Mucosa of stomach (tissue), 1 donor: ENCODE data around the gene KDR.

Experiments used
- H3K27me3 ChIP-seq: one replicate; pipeline ENCODE4 v1.7.0; 2013; ENCODE audit warnings: mild to moderate bottlenecking, low read length; ENCODE audit not compliant: control insufficient read depth, insufficient read depth
- H3K36me3 ChIP-seq: one replicate; pipeline ENCODE4 v1.7.0; 2013; ENCODE audit warnings: low read length; ENCODE audit not compliant: control insufficient read depth, insufficient read depth
- H3K4me1 ChIP-seq: one replicate; pipeline ENCODE4 v1.7.0; 2013; ENCODE audit warnings: mild to moderate bottlenecking, low read length; ENCODE audit not compliant: control insufficient read depth, insufficient read depth
- H3K4me3 ChIP-seq: one replicate; pipeline ENCODE4 v1.7.0; 2013; ENCODE audit warnings: low read length
- H3K9ac ChIP-seq: one replicate; pipeline ENCODE4 v1.7.0; 2013; ENCODE audit warnings: mild to moderate bottlenecking, low read length, moderate library complexity
- H3K9me3 ChIP-seq: one replicate; pipeline ENCODE4 v1.7.0; 2013; ENCODE audit warnings: mild to moderate bottlenecking, low read length, moderate library complexity; ENCODE audit not compliant: control insufficient read depth
- donor health status: Pancreatic carcinoma.

The KDR gene

DNA sequence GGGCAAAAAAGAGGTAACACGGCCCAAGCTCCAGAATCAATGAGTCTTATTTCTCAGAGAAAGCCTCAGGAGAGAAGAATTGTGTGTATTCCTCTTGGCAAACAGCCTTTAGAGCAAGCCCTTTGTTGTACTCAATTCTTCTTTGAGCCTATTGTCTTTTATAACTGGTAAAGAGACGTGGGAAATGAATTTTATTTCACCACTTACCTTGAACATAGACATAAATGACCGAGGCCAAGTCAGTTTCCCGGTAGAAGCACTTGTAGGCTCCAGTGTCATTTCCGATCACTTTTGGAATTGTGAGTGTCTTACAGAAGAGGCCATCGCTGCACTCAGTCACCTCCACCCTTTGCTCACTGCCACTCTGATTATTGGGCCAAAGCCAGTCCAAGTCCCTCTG is 7.0 kb downstream of the KDR start:
- Histone ChIP-seq H3K27me3 (no peaks in the 10 kb centered on the region), H3K9ac (no peak overlapping the region), H3K4me3 (no peak overlapping the region), H3K9me3 (no peaks in the 10 kb centered on the region), H3K4me1 (no peaks in the 10 kb centered on the region), H3K36me3 (no peaks in the 10 kb centered on the region)

DNA sequence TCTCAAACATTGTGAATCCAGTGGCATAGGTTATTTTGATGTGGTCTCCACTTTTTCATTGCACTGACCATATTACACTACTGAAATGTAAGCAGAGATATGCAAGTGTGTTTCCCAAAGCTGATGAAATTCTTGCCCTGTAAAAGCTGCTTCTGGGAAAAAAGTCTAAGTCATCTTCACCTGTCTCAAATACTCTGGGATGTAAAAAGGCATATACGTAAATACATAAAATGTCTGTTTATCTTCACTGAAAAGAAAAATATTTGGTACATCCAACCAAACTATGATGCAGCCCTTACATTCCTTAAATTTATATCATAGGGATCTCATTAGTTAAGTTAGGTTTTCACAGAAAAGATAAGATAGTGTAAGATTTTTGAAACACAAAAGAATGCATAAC is 7.9 kb downstream of the KDR start:
- Histone ChIP-seq H3K4me3 (no peak overlapping the region), H3K27me3 (no peaks in the 10 kb centered on the region), H3K9me3 (no peaks in the 10 kb centered on the region), H3K4me1 (no peaks in the 10 kb centered on the region), H3K9ac (no peak overlapping the region), H3K36me3 (no peaks in the 10 kb centered on the region)

DNA sequence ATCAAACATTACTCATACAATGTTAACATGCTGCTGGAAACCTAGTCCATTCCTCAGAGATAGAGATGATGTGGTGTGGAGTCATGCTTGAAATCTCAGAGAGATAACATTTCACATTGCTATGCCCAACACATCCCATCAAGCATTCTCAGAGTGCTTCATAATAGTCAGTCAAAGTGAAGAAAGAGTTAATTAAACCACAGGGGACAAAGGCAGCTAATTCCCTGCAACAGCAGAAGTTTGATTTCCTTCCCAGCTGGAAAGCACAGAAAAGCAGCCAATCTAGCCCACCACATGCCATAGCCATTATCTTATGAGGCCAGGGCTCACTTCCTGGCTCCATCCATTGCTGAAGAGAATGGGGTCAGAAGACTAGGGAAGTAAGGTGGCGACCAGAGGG is 8.9 kb downstream of the KDR start:
- Histone ChIP-seq H3K36me3 (no peaks in the 10 kb centered on the region), H3K4me1 (no peaks in the 10 kb centered on the region), H3K9ac (no peak overlapping the region), H3K9me3 (no peaks in the 10 kb centered on the region), H3K4me3 (no peak overlapping the region), H3K27me3 (no peaks in the 10 kb centered on the region)

DNA sequence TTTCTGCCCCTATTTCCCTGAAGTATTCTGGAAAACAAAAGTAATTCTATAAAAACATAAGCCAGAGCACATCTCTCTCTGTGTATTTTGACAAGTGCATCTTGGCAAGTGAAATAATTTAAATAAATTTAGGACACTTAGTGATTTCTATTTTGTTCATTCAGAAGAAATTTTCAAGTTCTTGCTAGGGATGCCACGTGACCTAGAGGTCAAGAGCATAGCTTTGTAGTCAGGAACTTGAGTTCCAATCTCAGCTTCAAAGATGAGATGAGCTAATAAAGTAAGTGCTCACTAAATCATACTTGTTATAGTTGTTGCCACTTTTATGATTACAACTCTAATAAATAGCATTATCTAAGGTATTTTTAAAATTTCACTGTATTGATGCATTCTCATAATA is 13.8 kb downstream of the KDR start:
- no peaks in the 10 kb centered on the region for H3K4me1 ChIP-seq
- H3K9me3 ChIP-seq = no peaks in the 10 kb centered on the region
- no peaks in the 10 kb centered on the region for H3K36me3 ChIP-seq
- H3K4me3 ChIP-seq = no peak overlapping the region
- H3K9ac ChIP-seq = no peak overlapping the region
- H3K27me3 ChIP-seq = no peaks in the 10 kb centered on the region

DNA sequence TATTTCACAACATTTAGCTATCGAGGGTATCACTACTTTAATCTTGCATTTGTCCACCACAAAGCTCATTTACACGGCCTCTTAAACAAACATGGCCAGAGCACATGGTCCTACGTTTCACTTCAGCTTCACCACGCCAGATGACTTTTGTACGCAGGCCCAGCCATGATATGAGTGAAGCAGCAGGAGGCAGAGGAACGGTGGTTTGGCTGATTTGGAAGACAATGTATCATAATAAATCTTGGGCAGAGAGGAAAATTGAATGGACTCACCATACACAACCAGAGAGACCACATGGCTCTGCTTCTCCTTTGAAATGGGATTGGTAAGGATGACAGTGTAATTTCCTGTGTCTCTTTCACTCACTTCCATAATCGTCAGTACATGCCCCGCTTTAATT is 15.3 kb downstream of the KDR start:
- no peaks in the 10 kb centered on the region for H3K36me3 ChIP-seq
- no peak overlapping the region for H3K4me3 ChIP-seq
- H3K27me3 ChIP-seq = no peaks in the 10 kb centered on the region

DNA sequence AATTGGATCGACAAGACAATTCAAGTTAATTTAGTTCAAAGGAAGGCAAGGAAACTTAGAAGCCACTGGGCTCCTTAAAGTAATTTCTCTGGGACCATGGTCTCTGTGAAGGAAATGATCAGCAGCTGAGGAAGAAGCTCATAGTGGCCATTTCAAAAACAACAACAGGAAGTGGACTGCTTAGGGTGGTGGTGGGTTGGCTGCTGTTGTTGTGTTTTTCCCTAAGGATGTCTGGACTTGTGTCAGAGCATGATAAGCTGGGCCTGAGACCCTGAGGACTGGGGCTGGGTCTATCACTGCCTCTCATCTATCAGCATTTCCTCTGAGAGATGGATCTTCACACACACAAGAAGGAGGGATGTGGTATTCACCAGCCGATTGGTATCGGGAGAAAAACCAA is 18.3 kb downstream of the KDR start:
- no peaks in the 10 kb centered on the region for H3K36me3 ChIP-seq

More for the DNA sequence above, 15.3 kb downstream of the KDR start:
- Histone ChIP-seq H3K9me3 (no peaks in the 10 kb centered on the region), H3K9ac (no peak overlapping the region), H3K4me1 (no peaks in the 10 kb centered on the region)

DNA sequence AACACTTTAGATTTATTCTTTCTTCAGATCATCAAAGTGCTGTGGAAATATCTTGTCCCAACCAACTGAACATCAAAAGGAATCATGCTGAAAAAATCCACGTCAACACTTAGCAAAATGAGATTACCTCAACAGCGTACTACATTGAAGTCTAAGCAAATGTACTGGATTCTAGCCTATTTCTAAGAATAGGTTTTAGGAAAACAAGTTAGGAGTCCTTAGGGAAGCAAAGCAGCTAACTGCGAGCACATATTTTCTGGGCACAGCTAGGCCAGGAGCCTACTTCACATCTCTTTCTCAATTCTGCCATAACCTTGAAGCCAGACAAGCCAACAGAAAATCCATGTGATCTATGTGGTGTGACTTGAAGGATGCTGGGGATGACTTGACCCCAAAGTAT is 22.2 kb downstream of the KDR start:
- no peaks in the 10 kb centered on the region for H3K36me3 ChIP-seq
- no peaks in the 10 kb centered on the region for H3K4me1 ChIP-seq
- H3K9ac ChIP-seq = no peak overlapping the region
- H3K9me3 ChIP-seq = no peaks in the 10 kb centered on the region
- no peak overlapping the region for H3K4me3 ChIP-seq
- H3K27me3 ChIP-seq = no peaks in the 10 kb centered on the region

More for the DNA sequence above, 18.3 kb downstream of the KDR start:
- Histone ChIP-seq H3K4me3 (no peak overlapping the region), H3K9ac (no peak overlapping the region), H3K4me1 (no peaks in the 10 kb centered on the region), H3K27me3 (no peaks in the 10 kb centered on the region), H3K9me3 (no peaks in the 10 kb centered on the region)

DNA sequence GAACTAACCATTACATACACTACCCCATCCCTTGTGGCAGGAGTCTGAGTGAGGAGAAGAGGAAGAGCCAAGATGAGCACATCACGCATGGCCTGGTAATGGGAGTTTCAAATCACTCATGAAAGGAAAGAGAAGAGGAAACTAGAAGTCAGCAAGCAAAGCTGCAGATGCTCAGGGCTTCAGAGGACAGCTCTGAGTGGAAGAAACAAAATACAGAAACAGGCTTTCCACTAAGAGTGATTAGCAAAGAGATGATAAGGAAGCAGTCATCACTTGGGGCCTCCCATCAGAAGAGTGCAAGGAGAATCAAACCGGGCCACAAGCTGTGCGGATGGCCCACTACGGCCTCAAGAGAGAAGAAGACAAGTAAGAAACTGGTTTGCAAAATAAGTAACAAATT is 25.6 kb downstream of the KDR start:
- H3K9me3 ChIP-seq = no peaks in the 10 kb centered on the region
- no peaks in the 10 kb centered on the region for H3K36me3 ChIP-seq
- H3K4me1 ChIP-seq = no peaks in the 10 kb centered on the region

DNA sequence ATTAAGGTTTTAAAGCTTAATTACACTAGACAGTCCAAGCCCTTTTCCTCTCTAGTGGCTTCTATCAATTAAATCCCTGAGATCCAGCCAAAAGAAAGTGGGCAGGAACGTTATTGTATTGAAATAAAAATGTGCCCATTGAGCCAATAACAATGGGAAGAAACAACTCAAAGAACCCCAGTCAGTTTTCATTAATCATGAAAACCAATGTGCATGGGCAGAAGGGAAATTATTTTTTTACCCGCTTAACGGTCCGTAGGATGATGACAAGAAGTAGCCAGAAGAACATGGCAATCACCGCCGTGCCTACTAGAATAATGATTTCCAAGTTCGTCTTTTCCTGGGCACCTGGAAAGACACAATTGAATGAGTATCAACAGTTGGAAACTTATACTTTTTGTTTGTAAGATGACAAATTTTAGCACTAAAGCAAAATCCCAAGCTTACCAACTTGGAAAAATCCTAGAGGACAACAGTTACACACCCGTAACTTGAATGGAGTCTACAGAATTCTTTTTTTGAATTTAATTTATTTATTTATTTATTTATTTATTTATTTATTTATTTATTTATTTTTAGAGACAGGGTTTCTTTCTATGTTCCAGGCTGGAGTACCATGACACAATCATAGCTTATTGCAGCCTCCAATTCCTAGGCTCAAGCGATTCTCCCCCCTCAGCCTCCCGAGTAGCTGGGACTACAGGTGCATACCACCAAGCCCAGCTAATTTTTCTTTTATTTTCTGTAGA is 26.8 kb downstream of the KDR start:
- Histone ChIP-seq H3K4me1 (no peaks in the 10 kb centered on the region), H3K36me3 (no peaks in the 10 kb centered on the region), H3K27me3 (no peaks in the 10 kb centered on the region), H3K4me3 (no peak overlapping the region), H3K9ac (no peak overlapping the region), H3K9me3 (no peaks in the 10 kb centered on the region)

More for the DNA sequence above, 25.6 kb downstream of the KDR start:
- Histone ChIP-seq H3K27me3 (no peaks in the 10 kb centered on the region), H3K9ac (no peak overlapping the region), H3K4me3 (no peak overlapping the region)

DNA sequence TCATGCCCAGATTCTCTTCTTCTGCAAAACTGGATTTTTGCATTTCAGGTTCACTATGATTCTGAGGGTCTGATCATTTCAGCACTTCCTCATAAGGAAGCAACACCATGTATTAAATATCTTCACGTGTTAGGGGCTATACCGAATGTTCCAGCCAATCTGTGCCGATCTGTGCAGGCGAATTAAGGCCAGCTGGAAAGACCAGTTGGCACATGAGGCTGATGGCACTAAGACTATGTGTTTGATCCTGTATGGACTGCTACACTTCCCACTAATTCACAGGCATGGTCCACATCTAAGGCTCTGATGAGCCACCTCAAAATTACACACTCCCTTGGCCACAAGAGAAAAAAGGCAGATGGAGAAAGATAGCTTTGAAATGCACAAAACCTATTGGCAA is 28.8 kb downstream of the KDR start:
- H3K27me3 ChIP-seq = no peaks in the 10 kb centered on the region
- no peak overlapping the region for H3K4me3 ChIP-seq
- no peak overlapping the region for H3K9ac ChIP-seq
- no peaks in the 10 kb centered on the region for H3K4me1 ChIP-seq
- H3K36me3 ChIP-seq = no peaks in the 10 kb centered on the region
- no peaks in the 10 kb centered on the region for H3K9me3 ChIP-seq

DNA sequence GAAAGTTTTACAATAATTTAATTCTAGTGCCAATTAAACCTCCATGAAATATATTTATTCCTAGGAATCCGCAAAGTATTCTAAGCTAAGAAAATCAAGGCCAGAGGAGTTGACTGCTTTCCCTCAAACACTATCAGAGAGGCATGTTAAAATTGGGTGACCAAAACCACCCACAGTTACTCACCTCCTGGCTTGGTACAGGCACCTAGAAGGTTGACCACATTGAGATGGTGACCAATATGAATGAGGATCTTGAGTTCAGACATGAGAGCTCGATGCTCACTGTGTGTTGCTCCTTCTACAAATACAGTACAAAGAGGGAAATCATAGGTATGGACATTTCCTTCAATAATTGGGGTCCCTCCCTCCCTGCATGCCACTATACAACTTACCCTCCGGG is 29.4 kb downstream of the KDR start:
- Histone ChIP-seq H3K4me3 (no peak overlapping the region), H3K9me3 (no peaks in the 10 kb centered on the region), H3K36me3 (no peaks in the 10 kb centered on the region), H3K9ac (no peak overlapping the region), H3K27me3 (no peaks in the 10 kb centered on the region), H3K4me1 (no peaks in the 10 kb centered on the region)

DNA sequence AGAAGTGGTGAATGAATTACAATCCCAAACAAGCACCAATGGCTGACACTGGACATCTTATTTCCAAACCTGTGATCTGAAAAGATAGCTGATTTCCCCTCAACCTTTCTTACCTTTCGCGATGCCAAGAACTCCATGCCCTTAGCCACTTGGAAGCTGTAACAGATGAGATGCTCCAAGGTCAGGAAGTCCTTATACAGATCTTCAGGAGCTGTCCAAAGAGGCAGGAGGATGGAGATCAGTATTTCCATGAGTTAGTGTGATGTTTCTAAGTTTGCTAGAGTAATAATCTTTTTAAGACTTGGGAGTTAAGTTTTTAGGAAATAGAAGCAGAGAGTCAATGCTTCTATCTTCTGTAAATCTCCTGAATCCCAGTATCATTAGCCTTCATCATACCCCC is 32.9 kb downstream of the KDR start:
- Histone ChIP-seq H3K9me3 (no peaks in the 10 kb centered on the region), H3K36me3 (no peaks in the 10 kb centered on the region), H3K4me3 (no peak overlapping the region), H3K9ac (no peak overlapping the region), H3K27me3 (no peaks in the 10 kb centered on the region), H3K4me1 (no peaks in the 10 kb centered on the region)

DNA sequence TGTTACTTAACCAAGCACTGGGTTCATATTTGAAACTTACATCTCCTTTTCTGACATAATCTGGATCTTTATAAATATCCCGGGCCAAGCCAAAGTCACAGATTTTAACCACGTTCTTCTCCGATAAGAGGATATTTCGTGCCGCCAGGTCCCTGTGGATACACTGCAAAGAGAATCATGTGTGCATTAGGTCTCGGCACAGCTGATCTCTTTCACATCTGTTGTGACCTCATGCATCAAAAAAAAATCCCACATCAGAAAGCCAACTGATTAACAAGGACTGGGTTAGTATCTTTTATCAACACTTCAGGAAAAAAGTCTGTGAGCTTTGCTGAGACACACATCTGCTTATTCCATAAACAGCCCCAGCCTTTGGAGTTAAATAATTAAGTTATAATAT is 35.5 kb downstream of the KDR start:
- Histone ChIP-seq H3K9me3 (no peaks in the 10 kb centered on the region), H3K4me1 (no peaks in the 10 kb centered on the region), H3K27me3 (no peaks in the 10 kb centered on the region), H3K4me3 (no peak overlapping the region), H3K36me3 (no peaks in the 10 kb centered on the region), H3K9ac (no peak overlapping the region)
